Activated CD4-positive, CD25-positive, alpha-beta regulatory T cell treated with anti-CD3 and anti-CD28 coated beads, Interleukin-2, amount 50 U/mL, for 16 hours (primary cell): Measurements from ENCODE around the gene MAPK14.

Experiments used
- DNase-seq: peaks from one replicate; pipeline ENCODE4 v3.0.0-alpha.2; 2020; ENCODE audit warnings: low read depth, low spot score

Gene MAPK14

GRCh38 chr6:36135053-36135731 is 107.6 kb downstream of the MAPK14 start:
- DNase-seq: no peak

GRCh38 chr6:36136034-36136433 is 108.4 kb downstream of the MAPK14 start:
- no peak for DNase-seq

DNA sequence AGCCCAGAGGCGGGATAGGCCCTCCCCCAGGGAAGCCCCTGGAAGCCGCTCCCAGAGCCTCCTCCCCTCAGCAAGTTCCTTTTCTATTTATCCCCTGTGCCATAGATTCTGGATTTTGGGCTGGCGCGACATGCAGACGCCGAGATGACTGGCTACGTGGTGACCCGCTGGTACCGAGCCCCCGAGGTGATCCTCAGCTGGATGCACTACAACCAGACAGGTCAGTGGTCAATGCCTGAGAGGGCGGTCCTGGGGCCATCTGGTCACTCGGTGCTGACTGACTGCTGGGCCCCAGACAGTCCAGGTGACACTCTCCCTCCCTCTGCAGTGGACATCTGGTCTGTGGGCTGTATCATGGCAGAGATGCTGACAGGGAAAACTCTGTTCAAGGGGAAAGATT is 108.9 kb downstream of the MAPK14 start:
- no peak for DNase-seq

GRCh38 chr6:36138667-36139066 is 111.1 kb downstream of the MAPK14 start:
- no peak for DNase-seq

DNA sequence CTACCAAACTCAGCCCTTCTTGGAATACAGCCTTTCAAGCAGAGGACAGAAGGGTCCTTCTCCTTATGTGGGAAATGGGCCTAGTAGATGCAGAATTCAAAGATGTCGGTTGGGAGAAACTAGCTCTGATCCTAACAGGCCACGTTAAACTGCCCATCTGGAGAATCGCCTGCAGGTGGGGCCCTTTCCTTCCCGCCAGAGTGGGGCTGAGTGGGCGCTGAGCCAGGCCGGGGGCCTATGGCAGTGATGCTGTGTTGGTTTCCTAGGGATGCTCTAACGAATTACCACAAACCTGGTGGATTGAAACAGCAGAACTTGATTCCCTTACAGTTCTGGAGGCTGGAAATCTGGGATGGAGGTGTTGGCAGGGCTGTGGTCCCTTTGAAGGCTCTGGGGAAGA is 111.8 kb downstream of the MAPK14 start:
- DNase-seq: no peak

GRCh38 chr6:36139991-36140710 is 112.5 kb downstream of the MAPK14 start:
- no peak for DNase-seq

DNA sequence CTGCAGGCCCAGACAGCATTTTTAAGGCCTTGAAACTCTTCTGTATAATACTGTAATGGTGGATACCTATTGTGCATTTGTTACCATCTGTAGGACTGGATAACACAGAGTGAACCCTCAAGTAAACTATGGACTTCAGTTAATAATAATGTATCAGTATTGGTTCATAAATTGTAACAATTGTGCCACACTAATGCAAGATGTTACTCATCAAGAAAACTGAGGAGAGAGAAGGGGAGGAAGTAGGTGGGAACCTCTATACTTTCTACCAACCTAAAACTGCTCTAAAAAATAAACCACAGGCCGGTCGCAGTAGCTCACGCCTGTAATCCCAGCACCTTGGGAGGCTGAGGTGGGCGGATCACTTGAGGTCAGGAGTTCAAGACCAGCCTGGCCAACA is 113.5 kb downstream of the MAPK14 start:
- no peak for DNase-seq

- no peak for DNase-seq
Measured at GRCh38 chr6:36141961-36142360, 114.4 kb downstream of the MAPK14 start.

GRCh38 chr6:36142971-36143838 is 115.6 kb downstream of the MAPK14 start:
- DNase-seq: no peak

GRCh38 chr6:36145495-36145894 is 117.9 kb downstream of the MAPK14 start:
- DNase-seq: no peak

DNA sequence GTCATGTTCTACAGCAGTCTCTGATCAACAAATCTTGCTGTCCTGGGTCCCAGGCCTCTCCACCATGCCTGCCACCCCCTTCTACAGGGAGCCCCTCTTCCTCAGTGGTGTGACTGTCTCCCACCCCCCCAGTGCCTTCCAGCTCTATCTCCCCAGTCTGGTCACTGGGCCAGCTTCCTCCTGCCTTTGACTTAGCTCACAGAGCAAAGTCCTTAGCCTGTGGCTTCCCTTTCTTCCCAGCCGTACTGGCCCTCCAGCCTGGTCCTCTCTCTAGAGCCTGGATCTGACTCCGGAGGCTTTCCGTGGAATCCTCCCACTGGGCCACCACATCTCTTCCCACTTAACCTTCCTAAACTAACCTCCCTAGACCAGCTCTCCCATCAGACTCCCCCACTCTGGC is 119.7 kb downstream of the MAPK14 start:
- no peak for DNase-seq

GRCh38 chr6:36149476-36149875 is 121.9 kb downstream of the MAPK14 start:
- no peak for DNase-seq

GRCh38 chr6:36150283-36150682 is 122.7 kb downstream of the MAPK14 start:
- no peak for DNase-seq

DNA sequence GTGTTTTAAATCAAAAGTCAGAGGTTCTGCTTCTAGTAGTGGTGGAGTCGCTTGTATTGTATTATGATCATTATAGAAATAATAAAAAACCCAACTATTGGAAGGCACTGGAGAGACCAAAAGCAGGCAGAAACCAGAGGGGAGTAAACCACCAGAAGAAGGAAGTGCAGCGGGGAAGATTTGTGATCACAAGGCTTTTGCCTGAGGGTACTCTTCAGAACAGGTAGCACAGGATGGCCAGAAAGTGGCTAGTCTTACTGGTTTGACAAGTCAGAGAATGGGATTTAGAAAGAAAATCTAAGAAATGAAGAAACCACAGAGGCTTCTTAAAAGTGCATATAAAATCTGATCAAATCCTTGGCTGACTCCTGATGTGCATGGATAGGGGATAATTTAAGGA is 126.7 kb downstream of the MAPK14 start:
- DNase-seq: no peak

GRCh38 chr6:36155662-36156061 is 128.1 kb downstream of the MAPK14 start:
- no peak for DNase-seq

- DNase-seq: no peak
Measured at GRCh38 chr6:36160147-36160760, 132.6 kb downstream of the MAPK14 start.
